DND-41 (cell line): ENCODE data around the gene ART3.

Experiments used
- ATAC-seq: fragments of 200-7000 bp; cut with Tn5 transposase; 3 replicates; pipeline ENCODE4 v1.9.1; 2021; ENCODE audit warnings: low read depth; ENCODE audit not compliant: insufficient read depth
- DNase-seq: peaks from one replicate; pipeline ENCODE4 v3.0.0-alpha.2; 2020
- H2AFZ ChIP-seq: 2 replicates; pipeline ENCODE4 v1.6.0; 2012; ENCODE audit warnings: low read depth, low read length
- H3K27ac ChIP-seq: 2 replicates; pipeline ENCODE4 v1.5.1; 2012; ENCODE audit warnings: low read length, inconsistent platforms
- H3K27me3 ChIP-seq: fragments of 200-600 bp; sonication (generic); 2 replicates; pipeline ENCODE4 v1.6.0; 2012; ENCODE audit warnings: low read length, mild to moderate bottlenecking, inconsistent platforms; ENCODE audit not compliant: insufficient read depth, poor library complexity
- H3K36me3 ChIP-seq: 2 replicates; pipeline ENCODE4 v1.5.1; 2012; ENCODE audit warnings: low read length, inconsistent platforms; ENCODE audit not compliant: insufficient read depth
- H3K4me1 ChIP-seq: 2 replicates; pipeline ENCODE4 v1.5.1; 2012; ENCODE audit warnings: mild to moderate bottlenecking, low read length; ENCODE audit not compliant: insufficient read depth
- H3K4me2 ChIP-seq: 2 replicates; pipeline ENCODE4 v1.6.0; 2012; ENCODE audit warnings: mild to moderate bottlenecking, moderate library complexity, low read length, inconsistent platforms; ENCODE audit not compliant: insufficient read depth
- H3K4me3 ChIP-seq, 2 experiments: fragments of 200-600 bp in 1 of 2; shearing (Covaris generic) in 1 of 2; 2 replicates each; pipeline ENCODE4 v1.5.1; 2012 to 2016; ENCODE audit warnings: inconsistent platforms in 2 of 2, low read length in 2 of 2, mild to moderate bottlenecking in 2 of 2, low read depth in 1 of 2, moderate library complexity in 1 of 2
- H3K79me2 ChIP-seq: 2 replicates; pipeline ENCODE4 v1.6.0; 2012; ENCODE audit warnings: low read length, inconsistent platforms; ENCODE audit not compliant: insufficient read depth
- H3K9ac ChIP-seq: 2 replicates; pipeline ENCODE4 v1.6.0; 2012; ENCODE audit warnings: low read depth, mild to moderate bottlenecking, inconsistent platforms, low read length, moderate library complexity
- H3K9me3 ChIP-seq: 2 replicates; pipeline ENCODE4 v1.5.1; 2012; ENCODE audit warnings: low read length, moderate library complexity, mild to moderate bottlenecking, inconsistent platforms; ENCODE audit not compliant: insufficient read depth, severe bottlenecking
- H4K20me1 ChIP-seq: 2 replicates; pipeline ENCODE4 v1.6.0; 2012; ENCODE audit warnings: low read length; ENCODE audit not compliant: insufficient read depth
- CTCF ChIP-seq: IDR thresholded peaks from 2 replicates; pipeline ENCODE4 v1.5.1; 2012; ENCODE audit warnings: borderline replicate concordance, low read length, moderate library complexity, mild to moderate bottlenecking; ENCODE audit not compliant: poor library complexity, severe bottlenecking; ENCODE audit errors: extremely low read depth
- EZH2 ChIP-seq: IDR thresholded peaks from 3 replicates; pipeline ENCODE4 v1.6.1; 2012; ENCODE audit warnings: borderline replicate concordance, low read depth, mild to moderate bottlenecking, moderate library complexity, low read length, inconsistent platforms; ENCODE audit not compliant: severe bottlenecking

Gene ART3

GRCh38 chr4:76078033-76078613, 3.6 kb downstream of the ART3 start:
- Histone ChIP-seq H3K4me3 (no peak overlapping the region), H3K4me2 (no peak overlapping the region), H3K79me2 (no peaks in the 10 kb centered on the region), H3K27me3 (peaks cover 9% of the 10 kb centered on the region), H3K9me3 (no peaks in the 10 kb centered on the region), H3K36me3 (no peaks in the 10 kb centered on the region), H2AFZ (no peak overlapping the region), H3K27ac (no peak overlapping the region), H4K20me1 (no peaks in the 10 kb centered on the region), H3K4me1 (no peaks in the 10 kb centered on the region), H3K9ac (no peak overlapping the region)
- DNase-seq (no peak), ATAC-seq (no peak)
- no peak for TF ChIP-seq CTCF
- no peak for TF ChIP-seq EZH2

- H4K20me1 ChIP-seq: no peaks in the 10 kb centered on the region
- DNase-seq (no peak), ATAC-seq (no peak)
- no peak overlapping the region for H2AFZ ChIP-seq
- no peak for TF ChIP-seq EZH2
- no peak for TF ChIP-seq CTCF
- no peaks in the 10 kb centered on the region for H3K36me3 ChIP-seq
- no peak overlapping the region for H3K27ac ChIP-seq
- H3K79me2 ChIP-seq: no peaks in the 10 kb centered on the region
- no peak overlapping the region for H3K4me3 ChIP-seq
- no peak overlapping the region for H3K9ac ChIP-seq
- H3K9me3 ChIP-seq: no peaks in the 10 kb centered on the region
- no peak overlapping the region for H3K4me2 ChIP-seq
- H3K4me1 ChIP-seq: no peaks in the 10 kb centered on the region
- peaks cover 14% of the 10 kb centered on the region for H3K27me3 ChIP-seq
These were observed 9.0 kb downstream of the ART3 start for GRCh38 chr4:76083386-76083988.

GRCh38 chr4:76084542-76084941, 10.0 kb downstream of the ART3 start:
- H3K4me1 ChIP-seq: no peaks in the 10 kb centered on the region
- H3K9me3 ChIP-seq: no peaks in the 10 kb centered on the region
- TF ChIP-seq CTCF (no peak), EZH2 (no peak)
- no peak overlapping the region for H3K27ac ChIP-seq
- no peaks in the 10 kb centered on the region for H3K79me2 ChIP-seq
- ATAC-seq: no peak
- no peak overlapping the region for H3K4me3 ChIP-seq
- H3K27me3 ChIP-seq: peaks cover 11% of the 10 kb centered on the region
- H3K36me3 ChIP-seq: no peaks in the 10 kb centered on the region
- no peak overlapping the region for H2AFZ ChIP-seq
- H4K20me1 ChIP-seq: no peaks in the 10 kb centered on the region
- no peak overlapping the region for H3K4me2 ChIP-seq
- no peak for DNase-seq
- no peak overlapping the region for H3K9ac ChIP-seq
